Stimulated activated CD8-positive, alpha-beta memory T cell treated with anti-CD3 and anti-CD28 coated beads, Interleukin-15, amount 100 ng/mL, for 48 hours (primary cell): ENCODE data around the gene ABCB6.
"Not testable (repeated sequence)": the region's sequence is repeated elsewhere in the genome, so short reads cannot be mapped to it uniquely, and the experiment has no call there.

ENCODE experiments used
- DNase-seq, 2 donors: peaks; one replicate each; pipeline ENCODE4 v3.0.0-alpha.2; 2020; ENCODE audit warnings: low read depth in 2 of 2

ABCB6 gene

GRCh38 chr2:219213486-219214071 is 5.2 kb downstream of the ABCB6 start:
- DNase-seq, result no peak

GRCh38 chr2:219213026-219213415 is 5.7 kb downstream of the ABCB6 start:
- DNase-seq, result no peak

GRCh38 chr2:219210886-219211362 is 7.8 kb downstream of the ABCB6 start:
- DNase-seq, result no peak

GRCh38 chr2:219210196-219210885 is 8.4 kb downstream of the ABCB6 start:
- no peak for DNase-seq

- DNase-seq, result no peak
Observed at GRCh38 chr2:219209236-219210195, 9.2 kb downstream of the ABCB6 start.

DNA sequence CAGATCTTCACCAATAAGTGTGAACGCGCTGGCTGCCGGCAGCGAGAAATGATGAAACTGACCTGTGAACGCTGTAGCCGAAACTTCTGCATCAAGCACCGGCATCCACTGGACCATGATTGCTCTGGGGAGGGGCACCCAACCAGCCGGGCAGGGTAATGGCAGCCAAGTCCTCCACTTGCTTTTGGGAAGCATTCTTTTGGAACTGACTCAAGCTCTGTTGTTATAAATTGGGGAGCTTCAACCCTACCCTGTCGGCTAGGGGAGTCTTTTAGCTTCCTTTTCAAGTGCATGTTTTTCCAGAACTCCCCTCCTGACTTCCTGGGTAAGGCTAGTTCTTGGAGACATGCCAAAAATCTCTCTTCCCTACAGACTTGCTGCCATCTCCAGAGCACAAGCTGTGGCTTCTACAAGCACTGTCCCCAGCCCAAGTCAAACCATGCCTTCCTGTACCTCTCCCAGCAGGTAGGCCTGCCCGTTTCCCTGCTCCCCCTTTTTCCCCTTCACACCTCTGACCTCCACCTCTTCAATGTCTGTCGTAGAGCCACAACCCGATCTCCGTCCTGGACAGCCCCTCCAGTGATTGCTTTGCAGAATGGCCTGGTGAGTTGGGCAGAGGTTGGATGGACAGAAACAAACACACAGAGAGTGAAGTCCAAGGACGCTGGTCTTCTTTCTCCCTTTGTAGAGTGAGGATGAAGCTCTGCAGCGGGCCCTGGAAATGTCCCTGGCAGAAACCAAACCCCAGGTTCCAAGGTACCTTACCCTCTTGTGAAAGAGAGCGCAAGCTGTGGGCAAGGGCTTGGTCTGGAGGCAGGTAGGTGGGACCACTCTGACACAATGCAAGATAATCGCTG is 10.6 kb downstream of the ABCB6 start:
- DNase-seq, result no peak

DNA sequence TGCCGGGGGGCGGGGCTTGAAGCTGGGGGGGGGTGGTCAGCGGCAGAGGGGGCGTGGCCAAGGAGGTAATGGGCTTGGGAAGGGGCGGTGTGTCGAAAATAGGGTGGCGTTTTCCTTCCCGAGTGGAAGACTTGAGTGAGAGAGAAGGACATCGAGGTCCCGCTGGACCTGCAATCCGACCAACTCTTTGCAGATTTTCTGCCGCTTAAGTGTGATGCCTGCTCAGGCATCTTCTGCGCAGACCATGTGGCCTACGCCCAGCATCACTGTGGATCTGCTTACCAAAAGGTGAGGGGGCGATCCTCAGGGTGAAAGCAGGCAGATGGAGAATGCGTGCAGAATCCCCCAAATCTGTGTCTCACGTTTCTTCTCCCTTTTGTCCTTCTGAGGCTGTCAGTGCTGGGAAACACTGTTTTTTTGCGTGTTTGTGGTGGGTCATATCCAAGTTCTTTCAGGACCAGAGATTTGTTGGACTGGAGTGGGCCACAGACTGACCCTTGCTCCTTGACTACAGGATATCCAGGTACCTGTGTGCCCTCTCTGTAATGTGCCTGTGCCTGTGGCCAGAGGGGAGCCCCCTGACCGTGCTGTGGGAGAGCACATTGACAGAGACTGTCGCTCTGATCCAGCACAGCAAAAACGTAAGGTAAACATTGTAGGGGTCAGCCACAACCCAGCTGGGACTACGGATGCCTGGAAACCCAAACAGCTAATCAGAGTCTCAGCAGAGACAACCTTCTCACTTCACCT is 11.4 kb downstream of the ABCB6 start:
- no peak for DNase-seq

DNA sequence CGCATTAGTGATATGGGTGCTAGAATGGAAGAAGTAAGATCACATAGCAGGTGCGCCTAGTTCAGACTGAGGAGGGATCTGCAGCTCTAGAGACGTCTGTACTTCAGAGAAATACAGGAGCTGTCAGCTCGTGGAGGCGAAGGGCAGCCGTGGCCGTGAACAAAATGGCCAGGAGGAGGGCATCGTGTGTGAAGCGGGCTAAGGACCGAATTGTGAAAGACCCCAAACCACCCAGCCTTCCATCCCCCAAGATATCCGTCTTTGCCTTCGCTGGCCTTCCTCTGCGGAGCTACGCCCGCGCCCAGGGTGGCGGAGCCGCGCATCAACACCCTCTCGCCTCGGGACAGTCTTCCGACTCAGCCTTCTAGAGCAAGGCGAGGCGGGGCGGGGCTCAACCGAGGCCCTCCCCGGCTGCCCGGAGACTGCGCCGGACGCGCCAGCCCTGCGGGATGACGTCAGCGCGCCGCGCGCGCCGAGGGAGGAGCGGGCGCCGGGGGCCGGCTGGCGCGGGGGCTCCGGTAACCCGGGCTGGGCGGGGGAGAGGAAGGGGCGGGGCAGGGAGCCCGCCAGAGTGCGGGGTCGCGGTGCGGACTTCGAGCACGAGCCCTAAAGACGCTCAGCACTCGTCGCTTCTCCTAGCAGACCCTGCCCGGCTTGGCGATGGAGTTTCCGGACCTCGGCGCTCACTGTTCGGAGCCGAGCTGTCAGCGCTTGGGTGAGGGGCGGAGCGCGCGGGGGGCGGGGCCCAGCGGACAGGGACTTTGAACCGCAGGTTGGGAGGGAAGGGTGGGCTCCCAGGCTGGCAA is 12.2 kb downstream of the ABCB6 start, which contains the start of gene ZFAND2B:
TSS of gene ZFAND2B (plus strand) at position 455 of the 806 bp plus-strand sequence. CDS start at position 661, 206 bp downstream.
- DNase-seq, result peak; percentile 93

GRCh38 chr2:219205981-219206327 is 12.8 kb downstream of the ABCB6 start:
- DNase-seq, result no peak

- DNase-seq, result no peak
Observed at GRCh38 chr2:219205165-219205538, 13.6 kb downstream of the ABCB6 start.

DNA sequence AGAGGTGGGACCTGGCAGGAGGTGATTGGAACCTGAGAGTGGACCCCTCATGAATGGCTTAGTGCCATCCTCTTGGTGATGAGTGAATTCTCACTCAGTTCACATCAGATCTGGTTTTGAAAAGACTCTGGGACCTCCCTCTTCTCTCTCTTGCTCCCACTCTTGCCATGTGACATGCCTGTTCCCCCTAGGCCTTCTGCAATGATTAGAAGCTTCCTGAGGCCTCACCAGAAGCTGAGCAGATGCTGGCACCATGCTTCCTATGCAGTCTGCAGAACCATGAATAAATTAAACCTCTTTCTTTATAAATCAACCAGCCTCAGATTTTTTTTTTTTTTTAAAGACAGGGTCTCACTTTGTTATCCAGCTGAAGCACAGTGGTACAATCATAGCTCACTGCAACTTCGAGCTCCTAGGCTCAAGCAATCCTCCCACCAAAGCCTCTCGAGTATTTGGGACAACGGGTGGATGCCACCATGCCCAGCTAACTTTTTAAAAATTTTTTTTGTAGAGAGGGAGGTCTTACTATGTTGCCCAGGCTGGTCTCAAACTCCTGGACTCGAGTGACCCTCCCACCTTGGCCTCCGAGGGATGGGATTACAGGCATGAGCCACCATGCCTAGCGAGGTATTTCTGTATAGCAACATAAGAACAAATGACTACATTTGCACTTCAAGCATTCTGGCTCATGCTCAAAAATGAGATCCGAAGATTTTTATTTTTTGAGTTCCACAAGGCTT is 14.2 kb downstream of the ABCB6 start:
- DNase-seq, result no peak

- not testable (repeated sequence) for DNase-seq
Observed at GRCh38 chr2:219201331-219201730, 17.4 kb downstream of the ABCB6 start.

- not testable (repeated sequence) for DNase-seq
Observed at GRCh38 chr2:219200502-219201326, 18.0 kb downstream of the ABCB6 start.

GRCh38 chr2:219199470-219200211 is 19.1 kb downstream of the ABCB6 start:
- DNase-seq, result no peak

DNA sequence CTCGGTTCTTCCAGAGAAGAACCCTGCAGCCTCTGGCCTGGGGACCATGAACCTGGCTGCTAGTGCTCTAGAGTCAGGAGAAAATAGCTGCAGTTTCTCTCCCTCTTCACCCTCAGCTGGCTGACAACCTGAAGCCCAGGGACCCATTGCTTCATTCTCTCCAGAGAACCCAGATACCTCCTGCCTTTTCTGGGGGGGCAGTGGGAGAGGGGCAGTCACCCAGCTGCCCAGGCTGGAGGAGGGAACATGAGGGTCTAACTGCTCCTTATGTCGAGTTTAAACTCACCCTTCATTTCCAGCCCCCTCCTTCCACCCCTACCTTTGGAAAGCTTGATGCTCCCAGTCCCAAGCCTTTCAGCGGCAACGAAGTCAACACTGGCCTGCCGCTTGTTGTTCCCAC is 19.8 kb downstream of the ABCB6 start:
- no peak for DNase-seq

DNA sequence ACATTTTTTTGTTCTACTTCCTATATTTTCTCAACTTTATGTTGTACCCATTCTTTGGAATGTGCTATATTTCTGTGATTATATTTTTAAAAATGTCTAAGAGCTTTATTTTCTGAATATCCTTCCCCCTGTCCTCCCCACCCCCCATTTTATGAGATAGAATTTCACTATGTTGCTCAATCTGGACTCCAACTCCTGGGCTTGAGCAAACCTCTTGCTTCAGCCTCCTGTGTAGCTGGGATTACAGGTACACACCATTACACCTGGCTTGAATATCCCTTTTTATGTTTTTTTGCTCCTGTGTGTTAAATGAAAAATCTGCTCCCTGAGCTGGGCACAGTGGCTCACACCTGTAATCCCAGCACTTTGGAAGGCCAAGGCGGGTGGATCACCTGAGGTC is 21.4 kb downstream of the ABCB6 start:
- DNase-seq, result no peak

DNA sequence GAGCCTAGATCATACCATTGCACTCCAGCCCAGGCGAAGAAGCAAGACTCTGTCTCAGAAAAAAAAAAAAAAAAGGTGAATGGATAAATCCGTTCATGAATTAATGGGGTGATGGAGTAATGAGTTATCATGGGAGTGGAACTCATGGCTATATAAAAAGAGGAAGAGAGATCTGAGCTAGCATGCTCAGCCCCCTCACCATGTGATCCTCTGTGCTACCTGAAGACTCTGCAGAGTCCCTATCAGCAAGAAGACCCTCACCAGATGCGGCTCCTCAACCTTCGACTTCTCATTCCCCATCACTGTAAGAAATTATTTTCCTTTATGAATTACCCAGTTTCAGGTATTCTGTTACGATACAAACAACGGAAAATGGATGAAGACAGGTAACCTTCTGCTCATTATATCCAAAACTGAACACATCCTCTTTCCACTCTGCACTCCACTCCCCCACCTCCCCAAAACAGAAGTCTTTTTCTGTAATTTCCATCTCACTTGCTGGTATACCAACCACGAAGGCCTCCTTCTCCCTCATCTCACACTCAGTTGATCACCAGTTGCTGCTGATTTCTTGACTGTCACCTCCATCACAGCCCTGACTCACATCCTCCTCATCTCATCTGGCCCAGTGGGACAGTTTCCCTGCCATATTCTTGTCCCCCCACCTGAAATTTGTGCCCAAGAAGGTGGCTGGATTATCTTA is 31.9 kb downstream of the ABCB6 start:
- no peak for DNase-seq
